Fibroblast of villous mesenchyme (primary cell): ENCODE results near the gene PIK3IP1. TPM values are rescaled to one million over a fixed set of nuclear protein-coding genes. Genes with fewer than 3 reads are reported as not detected.

Experiments used
- DNase-seq: peaks from one replicate; pipeline ENCODE4 v3.0.0-alpha.2; 2010; ENCODE audit warnings: low read depth
- H3K4me3 ChIP-seq: 2 replicates; pipeline ENCODE4 v1.5.1; 2011; ENCODE audit warnings: low read depth, mild to moderate bottlenecking, low read length
- CTCF ChIP-seq: IDR thresholded peaks from 2 replicates; pipeline ENCODE4 v1.5.1; 2012; ENCODE audit warnings: low read depth, mild to moderate bottlenecking, low read length; ENCODE audit not compliant: insufficient read depth
- total RNA-seq: library from RNA; depleted of rRNA; stranded (reverse); fragments of >200 nt; gene quantifications from 2 replicates; pipeline ENCODE4 v1.2.3, GENCODE V29; 2012

PIK3IP1 gene
- total RNA-seq, 1 donor = 11.2 TPM

GRCh38 chr22:31291481-31292235, 630 bp downstream of the PIK3IP1 start:
- peak; percentile 48 for DNase-seq
- TF ChIP-seq CTCF = no peak
- peak overlapping the region; percentile 66 for H3K4me3 ChIP-seq

- peak overlapping the region; percentile 66 for H3K4me3 ChIP-seq
- TF ChIP-seq CTCF = no peak
- peak; percentile 96 for DNase-seq
These were observed 1.5 kb downstream of the PIK3IP1 start for GRCh38 chr22:31290494-31291471.

GRCh38 chr22:31289344-31289743, 2.9 kb downstream of the PIK3IP1 start:
- DNase-seq = no peak
- no peak for TF ChIP-seq CTCF
- H3K4me3 ChIP-seq = no peak overlapping the region

GRCh38 chr22:31288496-31289240, 3.6 kb downstream of the PIK3IP1 start:
- TF ChIP-seq CTCF = no peak
- DNase-seq = no peak
- H3K4me3 ChIP-seq = no peak overlapping the region

DNA sequence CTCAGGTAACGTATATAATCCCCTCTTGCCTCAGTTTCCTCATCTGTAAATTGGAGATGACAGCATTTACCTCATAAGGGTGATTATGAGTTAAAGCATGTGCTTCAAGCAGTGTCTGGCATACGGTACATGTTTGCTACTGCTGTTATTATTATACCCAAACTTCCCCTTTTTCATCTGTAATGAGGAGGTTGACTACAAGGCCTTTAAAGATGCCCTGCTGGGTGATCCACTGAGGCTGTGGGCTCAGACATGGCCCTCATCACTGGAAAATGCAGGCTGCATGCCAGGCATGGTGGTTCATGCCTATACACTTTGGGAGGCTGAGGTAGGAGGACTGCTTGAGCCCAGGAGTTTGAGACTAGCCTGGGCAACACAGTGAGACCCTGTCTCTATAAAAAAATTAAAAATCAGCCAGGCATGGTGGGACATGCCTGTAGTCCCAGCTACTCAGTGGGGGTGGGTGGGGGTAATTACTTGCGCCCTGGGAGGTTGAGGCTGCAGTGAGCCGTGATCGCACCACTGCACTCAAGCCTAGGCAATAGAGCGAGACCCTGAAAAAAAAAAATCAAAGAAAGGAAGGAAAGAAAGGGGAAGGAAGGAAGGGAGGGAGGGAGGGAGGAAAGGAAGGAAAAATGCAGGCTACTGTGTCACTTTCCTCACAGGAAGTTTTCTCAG, 4.3 kb downstream of the PIK3IP1 start:
- no peak overlapping the region for H3K4me3 ChIP-seq
- TF ChIP-seq CTCF = no peak
- DNase-seq = no peak
